Prostate gland (tissue), 2 donors: ENCODE results near the gene CHST12.

Source experiments
- CTCF ChIP-seq, 4 experiments: fragments of 200-600 bp in 2 of 4; fragments of 450-650 bp in 2 of 4; sonication (generic) in 2 of 4; IDR thresholded peaks; 1 replicate in 3 of 4; 2 replicates in 1 of 4; pipeline ENCODE4 v1.5.1; 2016 to 2019; ENCODE audit warnings: antibody characterized with exemption in 4 of 4, mild to moderate bottlenecking in 2 of 4, moderate library complexity in 2 of 4
- POLR2A ChIP-seq: fragments of 450-650 bp; IDR thresholded peaks from one replicate; pipeline ENCODE4 v1.6.1; 2016; ENCODE audit warnings: antibody characterized with exemption, mild to moderate bottlenecking

GRCh38 chr7:2416650-2417049 lies 13.2 kb downstream of the CHST12 start:
- TF ChIP-seq CTCF (IDR thresholded peaks at IDR 0.05) = no peak
- no peak for TF ChIP-seq POLR2A
